GM19025 (cell line): ENCODE results near the gene CSRNP3.

ENCODE experiments used
- ATAC-seq: cut with Tn5 transposase; IDR thresholded peaks from one replicate; pipeline ENCODE4 v1.9.1; 2021; ENCODE audit warnings: mild to moderate bottlenecking, low read depth, moderate library complexity; ENCODE audit not compliant: unreplicated experiment

The CSRNP3 gene

DNA sequence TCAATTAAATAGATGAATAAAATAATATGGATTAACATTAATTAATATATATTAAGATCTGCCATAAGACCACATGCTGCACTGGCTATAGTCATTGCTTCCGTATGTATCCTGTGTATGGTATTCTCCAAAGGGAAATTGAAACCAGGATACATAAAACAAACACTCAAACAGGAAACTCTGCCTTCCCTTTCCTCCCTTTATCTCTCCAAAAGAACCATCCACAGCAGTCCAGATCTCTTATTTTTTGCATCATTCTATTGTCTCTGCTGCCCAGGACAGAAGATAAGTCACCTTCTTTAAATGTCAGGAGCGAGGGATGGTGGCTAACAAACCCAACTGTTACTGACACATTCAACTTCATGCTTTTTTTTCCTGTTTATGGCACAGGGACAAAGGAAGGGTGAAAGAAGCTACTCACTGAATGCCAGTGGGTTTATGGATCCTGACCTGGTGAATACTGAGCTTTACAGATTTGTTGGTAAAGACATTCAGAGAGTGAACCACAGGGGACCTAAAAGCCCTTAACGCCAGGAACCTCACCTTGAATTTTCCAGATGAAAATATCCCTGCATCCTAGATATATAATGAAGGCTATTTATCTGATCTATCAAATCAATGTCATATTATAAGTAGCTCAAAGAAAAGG is 67.5 kb downstream of the CSRNP3 start:
- no peak for ATAC-seq

- ATAC-seq: no peak
Measured at GRCh38 chr2:165539985-165540384, 70.5 kb downstream of the CSRNP3 start.

GRCh38 chr2:165544897-165545296 is 75.4 kb downstream of the CSRNP3 start:
- peak; percentile 73 for ATAC-seq

DNA sequence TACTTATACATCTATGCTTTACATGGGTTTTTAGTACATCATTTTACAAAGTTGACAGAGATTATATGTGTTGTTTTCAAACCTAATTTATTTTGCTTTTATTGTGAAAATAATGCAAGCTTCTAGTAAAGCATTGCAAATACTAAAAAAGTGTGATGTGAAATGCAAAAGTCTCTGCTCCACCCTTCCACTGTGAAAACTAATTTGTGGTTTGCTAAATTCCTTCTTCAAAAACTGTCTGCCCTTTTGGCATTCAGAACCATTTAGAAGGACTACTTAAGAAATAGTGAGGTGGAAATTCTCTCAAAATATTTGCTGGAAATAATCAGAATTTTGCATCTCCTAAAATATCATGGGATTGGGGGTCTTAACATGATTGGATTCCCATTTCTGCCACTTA is 78.4 kb downstream of the CSRNP3 start:
- ATAC-seq: no peak

DNA sequence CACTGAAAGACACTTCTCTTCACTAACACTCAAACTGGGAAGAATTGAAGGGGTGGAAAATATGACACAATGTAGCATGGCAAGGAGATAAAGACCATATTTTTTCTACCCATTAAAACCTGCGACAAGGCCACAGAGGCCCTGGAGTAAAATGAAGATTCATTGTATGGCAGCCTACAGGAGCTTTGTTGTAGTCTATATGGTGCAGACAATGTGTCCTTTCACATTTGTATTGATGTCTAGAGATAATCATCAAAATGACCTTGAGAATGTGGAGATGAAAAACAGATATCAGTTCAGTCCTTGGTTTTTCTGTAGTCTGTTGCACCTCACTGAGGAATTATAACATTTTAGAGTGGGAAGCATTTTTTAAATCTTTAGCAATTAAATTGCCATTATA is 80.1 kb downstream of the CSRNP3 start:
- ATAC-seq: no peak

DNA sequence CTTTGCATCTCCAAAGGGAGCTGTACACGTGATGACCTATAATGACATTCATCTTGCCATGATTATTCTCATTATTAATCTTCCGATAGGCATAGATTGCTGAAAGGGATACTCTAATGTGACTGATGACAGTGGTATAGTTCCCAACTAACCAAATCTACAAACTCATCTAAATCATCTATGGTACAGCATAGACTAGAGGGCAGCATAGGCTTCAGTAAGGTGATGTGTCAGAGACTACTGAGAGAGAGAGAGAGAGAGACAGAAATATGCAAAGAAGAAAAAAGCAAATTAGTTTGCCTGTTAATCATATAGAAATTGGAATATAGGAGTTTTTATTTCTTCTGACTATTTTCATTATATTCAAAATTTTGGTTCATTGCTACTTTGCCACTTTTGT is 89.3 kb downstream of the CSRNP3 start:
- ATAC-seq: no peak

- no peak for ATAC-seq
Measured at GRCh38 chr2:165560377-165560988, 91.0 kb downstream of the CSRNP3 start.

DNA sequence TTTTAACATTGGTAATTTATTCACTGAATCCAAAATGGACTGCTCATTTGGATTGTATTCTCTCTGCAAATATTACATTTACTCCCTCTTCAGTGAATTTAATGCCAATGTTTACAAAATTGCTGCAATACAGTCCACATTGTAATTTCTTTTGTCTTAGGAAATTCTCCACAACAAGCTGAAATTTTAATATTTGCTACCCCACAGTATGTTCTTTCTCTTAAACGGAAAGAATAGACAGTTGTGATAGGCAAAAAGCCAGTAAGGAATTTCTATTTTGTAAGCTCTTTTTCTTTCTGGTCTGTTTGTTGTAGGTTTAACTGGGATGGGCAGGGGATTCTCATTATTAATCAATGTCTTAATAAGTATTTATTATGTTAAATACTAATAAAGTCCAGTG is 92.0 kb downstream of the CSRNP3 start:
- no peak for ATAC-seq

- no peak for ATAC-seq
Measured at GRCh38 chr2:165562233-165562632, 92.7 kb downstream of the CSRNP3 start.

DNA sequence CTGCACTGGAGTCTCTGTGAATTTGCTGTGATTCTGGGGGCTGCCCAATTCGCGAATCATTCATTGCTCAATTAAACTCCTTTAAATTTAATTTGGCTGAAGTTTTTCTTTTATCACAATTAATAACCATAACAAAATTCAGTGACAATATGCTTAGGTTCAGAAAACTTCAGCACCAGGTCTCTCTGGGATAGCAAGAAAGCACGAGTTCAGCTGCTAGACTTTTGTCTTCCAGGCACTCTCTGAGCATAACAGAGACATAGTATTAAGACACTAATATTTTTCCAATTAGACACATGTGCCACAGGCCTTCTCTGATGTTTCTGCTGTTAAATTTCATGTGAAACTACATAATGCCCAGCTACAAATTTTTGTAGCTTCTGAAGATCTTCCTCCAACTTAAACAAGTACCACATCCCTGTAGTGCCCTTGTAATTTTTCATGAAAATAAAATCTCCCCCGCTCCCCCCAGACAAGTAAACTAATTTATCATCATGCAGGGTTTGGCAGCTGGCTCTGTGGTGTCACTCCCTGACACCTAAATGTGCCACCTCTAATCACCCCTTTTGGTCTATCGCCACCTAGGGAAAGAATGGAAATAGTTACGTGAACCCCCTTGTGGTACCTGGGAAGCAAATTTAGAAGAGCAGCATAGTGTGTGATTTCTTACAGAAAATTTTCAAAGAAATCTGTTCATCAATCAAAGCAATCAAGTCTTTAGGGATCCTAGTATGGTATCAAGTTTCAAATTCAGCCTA is 94.1 kb downstream of the CSRNP3 start:
- no peak for ATAC-seq

- ATAC-seq: no peak
Measured at GRCh38 chr2:165566008-165566407, 96.5 kb downstream of the CSRNP3 start.

- no peak for ATAC-seq
Measured at GRCh38 chr2:165567273-165567672, 97.8 kb downstream of the CSRNP3 start.

GRCh38 chr2:165568361-165568760 is 98.9 kb downstream of the CSRNP3 start:
- ATAC-seq: no peak

GRCh38 chr2:165571477-165571876 is 102.0 kb downstream of the CSRNP3 start:
- no peak for ATAC-seq

- no peak for ATAC-seq
Measured at GRCh38 chr2:165572151-165572550, 102.7 kb downstream of the CSRNP3 start.

GRCh38 chr2:165573534-165574461 is 104.3 kb downstream of the CSRNP3 start:
- ATAC-seq: no peak

GRCh38 chr2:165575044-165575615 is 105.6 kb downstream of the CSRNP3 start:
- ATAC-seq: no peak

DNA sequence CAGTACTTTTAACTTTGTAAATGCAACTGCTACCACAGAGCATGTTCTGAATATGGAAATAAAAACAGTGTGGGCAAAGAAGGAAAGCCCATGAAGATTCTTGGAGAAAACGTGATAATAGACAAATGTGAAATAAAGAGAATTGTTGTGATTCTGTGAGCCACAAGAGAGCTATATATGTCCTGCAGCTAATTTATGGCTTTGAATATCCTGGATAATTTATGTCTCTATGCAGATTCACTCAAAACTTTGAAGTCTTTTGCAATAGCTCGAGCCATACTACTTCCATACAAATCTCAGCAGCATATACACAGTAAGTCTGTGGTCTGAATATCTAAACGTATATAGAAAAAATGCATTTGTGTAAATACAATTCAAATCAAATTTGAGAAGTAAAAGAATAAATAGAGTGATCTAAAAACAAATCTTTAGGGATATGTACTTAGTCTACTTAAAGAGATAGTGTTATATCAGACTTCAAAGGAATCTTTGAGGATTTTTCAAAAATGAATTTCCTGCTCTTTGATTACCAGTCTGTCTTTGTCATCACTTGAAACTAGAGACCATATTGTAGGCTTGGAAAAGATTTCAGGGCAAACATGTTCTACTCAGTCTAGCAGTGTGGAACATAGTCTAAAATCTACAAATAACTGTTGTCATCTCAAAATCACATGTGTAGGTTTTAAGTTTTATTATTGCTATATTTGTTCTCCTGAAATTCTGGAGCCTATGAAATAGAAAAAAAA is 107.1 kb downstream of the CSRNP3 start:
- ATAC-seq: no peak

- ATAC-seq: no peak
Measured at GRCh38 chr2:165582409-165582808, 112.9 kb downstream of the CSRNP3 start.
